H9 (cell line): ENCODE measurements around the gene ENOPH1. TPM values are rescaled to one million over a fixed set of nuclear protein-coding genes. Genes with fewer than 3 reads are reported as not detected.

Experiments
- DNase-seq: peaks from one replicate; pipeline ENCODE4 v3.0.0-alpha.2; 2017
- H2AFZ ChIP-seq: one replicate; pipeline ENCODE4 v1.6.1; 2013; ENCODE audit warnings: mild to moderate bottlenecking, low read length, control low read depth, moderate library complexity
- H2AK5ac ChIP-seq: 2 replicates; pipeline ENCODE4 v1.6.1; 2013; ENCODE audit warnings: low read length, control low read depth, mixed read lengths; ENCODE audit not compliant: insufficient read length
- H2BK120ac ChIP-seq: one replicate; pipeline ENCODE4 v1.6.1; 2013; ENCODE audit warnings: low read depth, mild to moderate bottlenecking, low read length, control low read depth, inconsistent platforms; ENCODE audit not compliant: poor library complexity, severe bottlenecking
- H2BK12ac ChIP-seq: 2 replicates; pipeline ENCODE4 v1.6.1; 2013; ENCODE audit warnings: low read length, control low read depth, mixed read lengths, low read depth; ENCODE audit not compliant: insufficient read length
- H2BK15ac ChIP-seq: 2 replicates; pipeline ENCODE4 v1.6.1; 2013; ENCODE audit warnings: low read depth, low read length, control low read depth
- H2BK20ac ChIP-seq: one replicate; pipeline ENCODE4 v1.6.1; 2013; ENCODE audit warnings: low read depth, mild to moderate bottlenecking, low read length, control low read depth, inconsistent platforms; ENCODE audit not compliant: poor library complexity, severe bottlenecking
- H2BK5ac ChIP-seq: 2 replicates; pipeline ENCODE4 v1.6.1; 2013; ENCODE audit warnings: low read length, control low read depth, mixed read lengths; ENCODE audit not compliant: insufficient read length
- H3K14ac ChIP-seq: 2 replicates; pipeline ENCODE4 v1.6.1; 2013; ENCODE audit warnings: low read length, control low read depth; ENCODE audit not compliant: insufficient read depth
- H3K18ac ChIP-seq: 2 replicates; pipeline ENCODE4 v1.6.1; 2013; ENCODE audit warnings: low read depth, mild to moderate bottlenecking, mixed read lengths, low read length, control low read depth; ENCODE audit not compliant: insufficient read length
- H3K23ac ChIP-seq: 2 replicates; pipeline ENCODE4 v1.6.1; 2013; ENCODE audit warnings: low read length, control low read depth, mixed read lengths, low read depth; ENCODE audit not compliant: insufficient read length
- H3K23me2 ChIP-seq: 2 replicates; pipeline ENCODE4 v1.6.1; 2013; ENCODE audit warnings: low read depth, mild to moderate bottlenecking, mixed read lengths, low read length, control low read depth; ENCODE audit not compliant: insufficient read length, poor library complexity, severe bottlenecking
- H3K27ac ChIP-seq: 2 replicates; pipeline ENCODE4 v1.5.1; 2013; ENCODE audit warnings: low read length, control low read depth, mixed read lengths, low read depth; ENCODE audit not compliant: insufficient read length
- H3K27me3 ChIP-seq: 2 replicates; pipeline ENCODE4 v1.6.1; 2013; ENCODE audit warnings: low read length, control low read depth, inconsistent platforms; ENCODE audit not compliant: insufficient read depth
- H3K4ac ChIP-seq: 2 replicates; pipeline ENCODE4 v1.6.1; 2013; ENCODE audit warnings: low read depth, mild to moderate bottlenecking, control low read depth, inconsistent platforms, low read length, moderate library complexity
- H3K4me1 ChIP-seq: 2 replicates; pipeline ENCODE4 v1.6.1; 2013; ENCODE audit warnings: low read length, control low read depth, inconsistent platforms; ENCODE audit not compliant: insufficient read depth
- H3K4me2 ChIP-seq: 2 replicates; pipeline ENCODE4 v1.6.1; 2013; ENCODE audit warnings: low read length, control low read depth, mixed read lengths; ENCODE audit not compliant: insufficient read length, insufficient read depth
- H3K56ac ChIP-seq: 2 replicates; pipeline ENCODE4 v1.6.1; 2013; ENCODE audit warnings: low read depth, mild to moderate bottlenecking, mixed read lengths, low read length, control low read depth; ENCODE audit not compliant: insufficient read length
- H3K79me1 ChIP-seq: 2 replicates; pipeline ENCODE4 v1.6.1; 2013; ENCODE audit warnings: low read depth, mild to moderate bottlenecking, moderate library complexity, low read length, control low read depth, inconsistent platforms; ENCODE audit not compliant: insufficient read depth, poor library complexity, severe bottlenecking
- H3K79me2 ChIP-seq: 2 replicates; pipeline ENCODE4 v1.6.1; 2013; ENCODE audit warnings: low read length, control low read depth, inconsistent platforms; ENCODE audit not compliant: insufficient read depth
- H3K9ac ChIP-seq: 2 replicates; pipeline ENCODE4 v1.6.1; 2013; ENCODE audit warnings: low read length, control low read depth, mixed read lengths; ENCODE audit not compliant: insufficient read length; ENCODE audit errors: extremely low read depth
- H3K9me3 ChIP-seq: one replicate; pipeline ENCODE4 v1.6.1; 2013; ENCODE audit warnings: low read depth, low read length, inconsistent platforms; ENCODE audit not compliant: control insufficient read depth
- H3T11ph ChIP-seq: one replicate; pipeline ENCODE4 v1.6.1; 2013; ENCODE audit warnings: mild to moderate bottlenecking, low read length, control low read depth, inconsistent platforms
- H4K20me1 ChIP-seq: one replicate; pipeline ENCODE4 v1.6.1; 2013; ENCODE audit not compliant: control insufficient read depth, insufficient read length, insufficient read depth
- H4K5ac ChIP-seq: 2 replicates; pipeline ENCODE4 v1.6.1; 2013; ENCODE audit warnings: low read depth, mild to moderate bottlenecking, mixed read lengths, low read length, control low read depth; ENCODE audit not compliant: insufficient read length
- H4K8ac ChIP-seq: replicated peaks from 2 replicates; pipeline ENCODE4 v1.6.1; 2013; ENCODE audit warnings: low read length, control low read depth, mixed read lengths, low read depth; ENCODE audit not compliant: insufficient read length
- H4K91ac ChIP-seq: 2 replicates; pipeline ENCODE4 v1.6.1; 2013; ENCODE audit warnings: low read depth, mild to moderate bottlenecking, moderate library complexity, mixed read lengths, low read length, control low read depth; ENCODE audit not compliant: insufficient read length
- H3K27ac Mint-ChIP-seq, 3 experiments: 2 replicates in 2 of 3; 3 replicates in 1 of 3; pipeline ENCODE4 v1.8.0; 2020 to 2021; ENCODE audit warnings: mixed read lengths in 3 of 3, mild to moderate bottlenecking in 1 of 3, moderate library complexity in 1 of 3
- H3K27me3 Mint-ChIP-seq: 2 replicates; pipeline ENCODE4 v1.8.0; 2021; ENCODE audit warnings: low read depth, mild to moderate bottlenecking, moderate library complexity, mixed read lengths
- H3K36me3 Mint-ChIP-seq, 3 experiments: 2 replicates in 2 of 3; 3 replicates in 1 of 3; pipeline ENCODE4 v1.8.0; 2020 to 2021; ENCODE audit warnings: low read depth in 3 of 3, mixed read lengths in 3 of 3; ENCODE audit not compliant: insufficient read depth in 1 of 3
- H3K4me1 Mint-ChIP-seq, 2 experiments: 2 replicates each; pipeline ENCODE4 v1.8.0; 2020; ENCODE audit warnings: mixed read lengths in 2 of 2
- H3K4me3 Mint-ChIP-seq, 2 experiments: 2 replicates in 1 of 2; 3 replicates in 1 of 2; pipeline ENCODE4 v1.8.0; 2020 to 2021; ENCODE audit warnings: mild to moderate bottlenecking in 2 of 2, mixed read lengths in 2 of 2, moderate library complexity in 1 of 2
- H3K9me3 Mint-ChIP-seq, 2 experiments: 2 replicates in 1 of 2; 3 replicates in 1 of 2; pipeline ENCODE4 v1.8.0; 2020; ENCODE audit warnings: mild to moderate bottlenecking in 2 of 2, mixed read lengths in 2 of 2, moderate library complexity in 1 of 2
- WGBS: extraction: QIAGEN DNeasy Blood & Tissue Kit; methylation state at CpG from one replicate; pipeline ENCODE4 v1.1.7; 2013; ENCODE audit warnings: missing lambda C conversion rate, low lambda C conversion rate, mixed read lengths; ENCODE audit not compliant: insufficient read length; ENCODE audit errors: extremely low coverage; 5-methylcytosine and 5-hydroxymethylcytosine counted together
- total RNA-seq: library from RNA; stranded (reverse); gene quantifications from 2 replicates; pipeline ENCODE4 v1.2.1, GENCODE V29; 2021
- TF ChIP-seq, protein P1 (sequence below): fragments of 200-600 bp; sonication (generic); conservative IDR thresholded peaks from 3 replicates; pipeline ENCODE4 v1.8.0; 2021; ENCODE audit warnings: antibody characterized with exemption, mild to moderate bottlenecking

ENOPH1 gene
- total RNA-seq, 1 experiment from 2014 or later = 62.4 TPM

DNA sequence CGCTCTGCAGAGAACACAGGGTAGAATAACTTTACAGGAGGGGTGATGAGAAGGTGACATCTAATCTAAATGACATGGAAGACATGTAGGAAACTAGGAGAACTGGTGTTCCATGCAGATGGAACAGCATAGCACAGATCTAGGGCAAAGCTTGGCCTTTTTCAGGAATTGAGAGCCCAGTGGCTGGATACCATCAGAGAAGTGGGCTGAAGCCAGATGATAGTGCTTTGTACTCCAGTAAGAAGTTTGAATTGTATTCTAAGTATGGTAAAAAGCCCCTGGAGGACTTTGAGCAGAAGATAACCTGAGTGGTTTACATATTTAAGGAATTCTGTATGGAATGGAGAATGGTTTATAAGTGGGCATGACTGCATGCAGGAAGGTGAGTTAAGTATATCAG, 32.8 kb downstream of the ENOPH1 start:
- H2AFZ ChIP-seq = no peak overlapping the region

More for the DNA sequence above, 32.8 kb downstream of the ENOPH1 start:
- Histone ChIP-seq H2AK5ac (no peak overlapping the region), H2BK5ac (no peak overlapping the region), H3K56ac (no peak overlapping the region), H4K91ac (no peak overlapping the region), H3K18ac (no peak overlapping the region), H3K23me2 (no peaks in the 10 kb centered on the region), H2BK20ac (no peak overlapping the region), H4K5ac (no peak overlapping the region), H2BK12ac (no peak overlapping the region), H3K23ac (no peak overlapping the region), H3K14ac (no peak overlapping the region), H3K27ac (no peak overlapping the region), H3K9me3 (no peaks in the 10 kb centered on the region), H3K27me3 (no peaks in the 10 kb centered on the region), H3T11ph (no peak overlapping the region), H3K4me1 (no peaks in the 10 kb centered on the region), H4K8ac (no peak overlapping the region), H4K20me1 (no peaks in the 10 kb centered on the region), H2BK15ac (no peak overlapping the region), H3K4ac (no peak overlapping the region), H2BK120ac (no peak overlapping the region), H3K79me2 (no peaks in the 10 kb centered on the region), H3K9ac (no peak overlapping the region), H3K79me1 (no peaks in the 10 kb centered on the region), H3K4me2 (no peak overlapping the region)
- Mint-ChIP-seq H3K27me3 (no peaks in the 10 kb centered on the region; the same call in 1 of the 2 replicates), H3K4me1 (peaks cover 2% of the 10 kb centered on the region in 2 experiments; a peak in 2 of 4 replicates), H3K9me3 (peaks cover under 1 to 6% of the 10 kb centered on the region in 2 experiments; a peak in 3 of 5 replicates), H3K27ac (no peak overlapping the region), H3K4me3 (no peak overlapping the region), H3K36me3 (peaks cover 27 to 65% (median 40%) of the 10 kb centered on the region in 3 experiments)
- no CpG with 5 or more reads among the region's 1 CpG for WGBS
- no peak for DNase-seq
- TF ChIP-seq, protein P1, sequence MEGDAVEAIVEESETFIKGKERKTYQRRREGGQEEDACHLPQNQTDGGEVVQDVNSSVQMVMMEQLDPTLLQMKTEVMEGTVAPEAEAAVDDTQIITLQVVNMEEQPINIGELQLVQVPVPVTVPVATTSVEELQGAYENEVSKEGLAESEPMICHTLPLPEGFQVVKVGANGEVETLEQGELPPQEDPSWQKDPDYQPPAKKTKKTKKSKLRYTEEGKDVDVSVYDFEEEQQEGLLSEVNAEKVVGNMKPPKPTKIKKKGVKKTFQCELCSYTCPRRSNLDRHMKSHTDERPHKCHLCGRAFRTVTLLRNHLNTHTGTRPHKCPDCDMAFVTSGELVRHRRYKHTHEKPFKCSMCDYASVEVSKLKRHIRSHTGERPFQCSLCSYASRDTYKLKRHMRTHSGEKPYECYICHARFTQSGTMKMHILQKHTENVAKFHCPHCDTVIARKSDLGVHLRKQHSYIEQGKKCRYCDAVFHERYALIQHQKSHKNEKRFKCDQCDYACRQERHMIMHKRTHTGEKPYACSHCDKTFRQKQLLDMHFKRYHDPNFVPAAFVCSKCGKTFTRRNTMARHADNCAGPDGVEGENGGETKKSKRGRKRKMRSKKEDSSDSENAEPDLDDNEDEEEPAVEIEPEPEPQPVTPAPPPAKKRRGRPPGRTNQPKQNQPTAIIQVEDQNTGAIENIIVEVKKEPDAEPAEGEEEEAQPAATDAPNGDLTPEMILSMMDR = no peak
